ENCODE measurements around the gene MMEL1.
A peak's percentile ranks its signal among the peaks of the same experiment; 100 is the strongest.
"Not testable (repeated sequence)": the region's sequence is repeated elsewhere in the genome, so short reads cannot be mapped to it uniquely, and the experiment has no call there.

MMEL1 gene

DNA sequence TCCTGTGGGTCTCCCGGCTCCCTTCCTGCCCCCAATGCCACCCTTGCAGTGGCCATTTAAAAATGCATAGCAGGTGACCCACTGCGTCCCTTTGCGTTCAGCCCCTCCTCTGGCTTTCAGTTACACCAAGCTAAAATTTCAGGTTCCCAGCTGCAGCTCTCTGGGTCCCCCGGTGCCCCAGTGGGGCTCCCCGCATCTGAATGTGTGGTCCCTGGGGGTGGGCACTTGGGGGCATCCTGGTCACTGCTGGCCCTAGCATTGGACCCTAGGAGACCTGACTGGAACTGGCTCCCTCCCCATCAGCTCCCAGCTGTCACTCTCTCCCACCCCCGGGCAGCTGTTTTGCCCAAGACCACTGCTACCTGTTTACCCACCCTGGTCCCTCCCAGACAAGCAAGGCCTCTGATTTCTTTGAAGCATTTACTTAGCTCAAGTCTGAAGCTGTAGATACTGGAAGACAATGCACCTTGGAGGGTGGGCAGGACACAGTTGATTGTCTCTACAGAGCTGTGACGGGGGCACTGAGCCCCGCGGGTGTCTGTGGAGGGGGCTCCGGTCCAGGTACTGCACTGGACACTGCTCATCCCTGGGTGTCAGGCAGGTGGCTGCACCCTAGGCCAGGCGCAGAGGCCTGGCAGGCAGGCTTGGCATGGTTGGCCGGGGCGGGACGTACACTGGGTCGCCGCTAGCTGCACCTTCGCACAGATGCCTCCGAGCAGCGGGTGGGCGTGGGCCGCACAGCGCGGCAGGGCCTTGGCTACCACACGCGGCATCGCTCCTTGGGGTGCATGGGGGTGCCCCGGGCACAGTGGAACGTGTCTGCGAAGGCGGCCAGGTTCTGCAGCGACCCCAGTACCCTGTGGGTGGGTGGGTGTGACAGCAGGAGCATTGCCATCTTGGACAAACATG, 42.3 kb downstream of the MMEL1 start:
- peak; percentile 3 for DNase-seq (ENCODE audit: low spot score)

DNA sequence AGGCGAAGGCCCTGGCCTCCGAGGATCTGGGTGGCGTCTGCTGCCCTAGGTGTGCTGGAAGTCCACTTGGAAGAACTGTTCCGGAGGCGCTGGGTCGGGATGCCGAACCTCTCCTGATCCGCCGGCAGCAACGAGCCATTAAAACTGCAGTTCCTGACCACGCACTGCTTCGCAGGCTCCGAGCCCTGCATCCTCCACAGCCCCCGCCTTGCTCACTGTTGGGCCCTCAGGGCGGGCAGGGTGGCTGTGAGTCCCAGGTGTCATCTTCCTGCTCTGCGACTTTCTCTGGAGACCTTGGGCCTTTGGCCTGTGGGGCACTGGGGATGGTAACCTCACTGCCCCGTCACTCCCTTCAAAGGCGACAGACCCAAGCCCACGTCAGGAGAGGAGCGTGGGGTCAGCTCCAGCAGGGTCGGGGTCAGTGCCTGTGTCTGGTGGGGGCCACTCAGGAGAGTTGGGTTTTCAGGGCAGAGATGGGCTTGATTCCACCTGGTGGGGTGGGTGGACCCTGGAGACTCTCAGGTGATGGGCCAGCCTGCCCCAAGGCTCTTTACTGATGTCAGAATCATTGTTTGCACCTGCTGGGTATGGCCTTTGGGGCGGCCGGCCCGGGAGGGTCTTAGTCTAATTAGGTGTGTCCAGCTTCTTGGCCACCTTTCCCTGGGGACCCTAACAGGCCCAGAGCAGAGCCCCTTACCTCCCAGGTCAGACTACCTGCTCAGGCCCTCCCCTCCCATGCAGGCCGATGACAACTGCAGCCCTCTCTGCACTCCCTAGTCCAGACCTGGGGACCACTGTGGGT, 43.2 kb downstream of the MMEL1 start:
- no peak for DNase-seq (ENCODE audit: low spot score)

- no peak for DNase-seq (ENCODE audit: low spot score)
Observed at GRCh38 chr1:2588661-2589430, 44.0 kb downstream of the MMEL1 start.

- DNase-seq (ENCODE audit: low spot score) = no peak
Observed at GRCh38 chr1:2587860-2588571, 44.8 kb downstream of the MMEL1 start.

DNA sequence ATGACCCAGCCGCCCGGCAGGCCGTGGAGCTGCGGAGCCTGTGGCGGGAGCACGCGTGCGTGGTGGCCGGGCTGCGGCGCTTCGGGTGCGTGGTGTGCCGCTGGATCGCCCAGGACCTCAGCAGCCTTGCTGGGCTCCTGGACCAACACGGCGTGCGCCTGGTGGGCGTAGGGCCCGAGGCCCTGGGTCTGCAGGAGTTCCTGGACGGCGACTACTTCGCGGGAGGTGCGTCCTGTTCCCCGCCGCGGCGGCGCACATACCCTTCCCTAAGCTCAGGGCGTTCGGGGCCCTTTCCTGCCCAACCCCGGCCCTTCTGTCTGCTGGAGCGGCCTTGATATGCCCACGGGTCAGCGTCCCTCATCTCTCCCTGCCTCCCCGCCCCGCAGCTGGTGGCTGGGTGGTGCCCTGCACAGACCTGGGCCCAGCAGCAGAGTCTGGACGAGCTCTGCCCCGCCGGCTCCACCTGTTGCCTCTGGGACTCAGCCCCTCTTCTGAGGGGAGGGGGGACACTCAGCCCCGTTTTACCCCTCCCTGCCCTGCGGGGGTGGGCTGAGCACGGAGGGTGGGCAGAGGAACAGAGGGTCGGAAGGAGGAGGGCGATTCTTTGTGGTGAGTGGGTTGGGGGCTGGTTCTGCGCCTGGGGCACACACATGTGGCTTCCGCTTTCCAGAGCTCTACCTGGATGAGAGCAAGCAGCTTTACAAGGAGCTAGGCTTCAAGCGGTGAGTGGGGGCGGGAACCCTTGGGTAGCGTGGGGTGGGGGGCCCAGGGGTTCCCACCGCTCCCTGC, 45.6 kb downstream of the MMEL1 start:
- no peak for DNase-seq (ENCODE audit: low spot score)

GRCh38 chr1:2586154-2587070, 46.4 kb downstream of the MMEL1 start, which contains the start of gene PRXL2B:
PRXL2B (plus strand) TSS chr1:2586777; CDS start chr1:2586886, 109 bp downstream.
- peak; percentile 100 for DNase-seq (ENCODE audit: low spot score)

DNA sequence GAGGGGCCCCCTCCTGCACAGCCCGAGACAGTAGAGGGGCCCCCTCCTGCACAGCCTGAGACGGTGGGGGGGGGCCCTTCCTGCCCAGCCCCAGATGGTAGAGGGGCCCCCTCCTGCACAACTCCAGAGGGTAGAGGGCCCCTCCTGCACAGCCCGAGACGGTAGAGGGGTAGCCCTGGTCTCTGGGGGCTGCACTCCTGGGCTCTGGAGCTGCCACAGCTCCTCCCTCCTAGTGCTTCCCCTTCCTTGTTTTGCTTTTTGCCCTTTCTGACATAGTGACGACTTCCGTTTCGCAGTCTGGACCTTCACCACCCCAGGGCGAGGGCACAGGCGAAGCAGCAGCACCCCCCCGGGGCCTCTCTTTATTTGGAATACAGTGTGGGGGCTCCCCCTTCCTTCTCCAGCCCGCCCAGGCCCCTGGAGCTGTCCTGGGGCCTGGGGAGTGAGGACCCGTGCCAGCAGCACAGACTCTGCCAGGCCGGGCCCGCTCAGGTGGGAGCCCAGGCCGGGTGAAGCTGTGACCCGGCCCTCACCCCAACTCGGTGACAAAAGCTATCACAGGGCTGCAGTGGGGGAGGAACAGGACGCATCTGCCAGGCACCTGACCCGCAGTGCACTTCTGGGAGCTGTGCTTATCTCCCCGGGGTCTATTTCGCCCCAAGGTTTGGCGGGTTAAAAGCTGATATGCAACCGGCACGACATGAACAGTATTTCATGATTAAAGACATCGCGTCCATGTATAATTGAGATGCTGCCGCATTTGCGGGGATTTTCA, 47.3 kb downstream of the MMEL1 start:
- DNase-seq (ENCODE audit: low spot score) = peak; percentile 69

GRCh38 chr1:2584686-2585317, 48.0 kb downstream of the MMEL1 start:
- no peak for DNase-seq (ENCODE audit: low spot score)

DNA sequence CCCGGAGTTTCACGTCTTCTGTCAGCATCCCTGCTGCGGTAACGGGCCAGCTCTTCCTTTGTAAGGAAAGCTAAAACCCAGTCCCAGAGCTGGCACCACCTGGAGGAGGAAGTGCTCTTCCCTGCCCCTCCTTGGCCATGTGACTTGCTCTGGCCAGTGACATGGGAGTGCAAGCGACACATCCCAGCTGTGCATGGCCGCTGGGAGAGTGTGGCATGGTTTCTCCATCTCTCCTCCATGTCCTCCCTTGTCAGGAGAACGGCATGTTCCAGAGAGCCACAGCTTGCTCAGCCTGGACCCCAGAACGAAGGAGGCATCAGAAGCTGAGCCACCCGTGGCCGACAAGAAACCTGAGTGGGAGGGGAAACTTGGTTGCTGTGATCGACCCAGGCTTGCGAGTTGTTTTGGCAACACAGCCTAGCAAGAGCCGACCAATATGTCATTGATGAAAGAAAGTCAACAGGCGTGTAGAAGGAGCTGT, 48.9 kb downstream of the MMEL1 start:
- no peak for DNase-seq (ENCODE audit: low spot score)

GRCh38 chr1:2583331-2583791, 49.5 kb downstream of the MMEL1 start:
- DNase-seq (ENCODE audit: low spot score) = no peak

GRCh38 chr1:2582391-2582790, 50.4 kb downstream of the MMEL1 start:
- DNase-seq (ENCODE audit: low spot score) = no peak

DNA sequence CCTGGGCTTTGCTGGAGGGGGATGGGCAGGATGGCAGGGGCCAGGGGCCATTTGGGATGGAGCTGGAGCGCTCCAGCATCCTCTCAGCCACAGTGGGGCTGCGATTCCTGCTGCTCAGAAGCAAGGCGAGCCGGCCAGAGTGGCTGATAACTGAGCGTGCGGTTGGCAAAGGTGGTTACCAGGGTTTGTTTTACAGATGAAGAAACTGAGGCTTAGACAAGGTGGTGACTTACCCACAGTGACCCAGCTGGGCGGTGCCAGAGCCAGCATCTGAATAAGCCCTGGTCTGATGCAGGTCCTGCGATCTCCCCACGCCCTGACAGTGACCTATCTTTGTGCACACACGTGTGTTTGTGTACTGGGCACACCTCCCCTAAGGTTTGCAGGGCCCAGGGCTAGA, 52.1 kb downstream of the MMEL1 start:
- DNase-seq (ENCODE audit: low spot score) = no peak

DNA sequence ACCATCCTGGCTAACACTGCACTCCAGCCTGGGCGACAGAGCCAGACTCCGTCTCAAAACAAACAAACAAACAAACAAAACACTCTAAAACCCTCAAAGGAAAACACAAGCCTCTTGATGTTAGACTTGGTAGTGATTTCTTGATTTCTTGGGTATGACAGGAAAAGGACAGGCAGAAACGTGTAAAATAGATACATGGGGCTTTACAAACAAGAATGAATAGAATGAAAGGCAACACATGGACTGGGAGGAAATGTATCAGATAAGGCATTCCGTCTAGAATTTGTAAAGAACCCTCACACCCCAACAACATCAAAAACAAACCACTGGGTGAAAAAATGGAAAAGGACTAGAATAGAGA, 54.1 kb downstream of the MMEL1 start:
- DNase-seq (ENCODE audit: low spot score) = no peak

DNA sequence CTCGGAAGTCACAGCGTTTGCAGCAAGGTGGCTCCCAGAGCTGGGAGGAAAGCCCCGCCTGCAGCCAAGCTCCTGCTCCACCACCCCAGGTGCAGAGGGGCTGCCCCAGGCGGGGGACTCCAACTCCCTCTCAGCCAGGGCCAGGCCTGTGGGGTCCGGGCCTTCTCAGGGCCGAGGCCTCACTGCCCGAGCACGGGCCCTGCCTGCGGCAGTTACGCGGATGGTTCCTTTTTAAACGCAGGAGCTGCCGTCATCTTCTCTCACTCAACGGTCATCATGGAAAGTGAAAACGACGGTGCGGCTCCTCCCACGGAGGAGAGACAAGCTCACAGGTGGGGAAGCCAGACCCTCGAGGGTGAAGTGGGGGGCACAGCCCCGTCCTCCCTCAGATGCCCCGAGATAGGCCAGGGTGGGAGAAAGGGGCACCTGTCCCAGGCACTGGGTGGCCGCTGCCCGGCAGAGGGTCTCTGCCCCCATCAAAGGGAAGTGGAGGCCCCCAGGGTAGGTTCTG, 55.2 kb downstream of the MMEL1 start:
- not testable (repeated sequence) for DNase-seq (ENCODE audit: low spot score)

- DNase-seq (ENCODE audit: low spot score) = no peak
Observed at GRCh38 chr1:2575801-2576663, 56.8 kb downstream of the MMEL1 start.

DNA sequence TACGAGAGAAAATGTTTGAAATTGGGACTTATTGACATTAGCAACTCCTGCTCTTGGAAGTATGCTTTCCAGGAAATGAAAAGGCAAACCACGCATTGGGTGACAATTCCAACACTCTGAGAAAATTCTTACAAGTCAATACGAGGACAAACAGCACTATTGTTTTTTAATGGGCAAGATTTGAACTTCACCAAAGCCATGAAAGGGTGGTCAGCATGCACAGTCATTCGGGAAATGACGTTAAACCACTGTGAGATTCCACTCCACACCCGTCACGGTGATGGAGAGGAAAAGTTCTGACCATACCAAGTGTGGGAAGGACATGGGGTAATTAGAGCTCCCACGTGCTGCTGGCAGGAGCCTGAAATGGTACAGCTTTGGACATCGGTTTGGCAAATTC, 58.5 kb downstream of the MMEL1 start:
- no peak for DNase-seq (ENCODE audit: low spot score)
